ENCODE data around the gene KCNQ1OT1. TPM values are rescaled to one million over a fixed set of nuclear protein-coding genes. Genes with fewer than 3 reads are reported as not detected.

The KCNQ1OT1 gene
- total RNA-seq, 1 experiment from 2014 or later, result 1.2 TPM

DNA sequence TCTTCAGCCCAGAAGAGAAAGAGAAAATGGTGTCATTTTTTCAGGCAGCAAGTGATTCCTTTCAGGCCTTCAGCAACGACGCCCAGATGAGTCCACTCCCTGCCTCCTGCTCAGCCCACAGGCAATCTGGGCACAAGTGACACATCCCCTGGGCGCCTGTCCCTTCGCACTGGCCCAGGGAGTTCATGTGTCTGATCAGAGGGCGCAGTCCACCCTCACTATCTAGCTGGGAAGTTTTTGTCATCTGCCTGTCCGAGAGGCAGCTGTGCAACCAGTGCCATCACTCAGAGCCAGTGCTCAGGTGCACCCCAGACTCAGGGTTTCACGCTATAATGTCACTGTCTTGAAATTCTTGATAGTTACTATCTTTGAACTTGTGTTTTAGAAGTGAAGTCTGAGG is 1.4 kb upstream of the KCNQ1OT1 start:
- H3K4me1 ChIP-seq (ENCODE audit: insufficient read depth, low read length), result peaks cover 3% of the 10 kb centered on the region; the same call in 1 of the 2 replicates
- Mint-ChIP-seq H3K27ac (peak overlapping the region in 1 of 3 experiments; percentile 40; a peak in 2 of 7 replicates), H3K4me3 (peak overlapping the region in 1 of 2 experiments; percentile 65; a peak in 3 of 5 replicates), H3K36me3 (ENCODE audit: insufficient read depth in 1 of 3, low read depth in 3 of 3) (peaks cover 2 to 32% (median 22%) of the 10 kb centered on the region in 3 experiments; a peak in 6 of 7 replicates), H3K27me3 (ENCODE audit: low read depth) (peaks cover 79% of the 10 kb centered on the region), H3K4me1 (peaks cover 61 to 63% of the 10 kb centered on the region in 2 experiments), H3K9me3 (peaks cover 15 to 19% of the 10 kb centered on the region in 2 experiments)
- no CpG with 5 or more reads among the region's 7 CpGs for WGBS (ENCODE audit: extremely low coverage, insufficient read length, low lambda C conversion rate)
- no peak overlapping the region for H3K4ac ChIP-seq (ENCODE audit: low read depth, low read length)
- TF ChIP-seq, protein P1, sequence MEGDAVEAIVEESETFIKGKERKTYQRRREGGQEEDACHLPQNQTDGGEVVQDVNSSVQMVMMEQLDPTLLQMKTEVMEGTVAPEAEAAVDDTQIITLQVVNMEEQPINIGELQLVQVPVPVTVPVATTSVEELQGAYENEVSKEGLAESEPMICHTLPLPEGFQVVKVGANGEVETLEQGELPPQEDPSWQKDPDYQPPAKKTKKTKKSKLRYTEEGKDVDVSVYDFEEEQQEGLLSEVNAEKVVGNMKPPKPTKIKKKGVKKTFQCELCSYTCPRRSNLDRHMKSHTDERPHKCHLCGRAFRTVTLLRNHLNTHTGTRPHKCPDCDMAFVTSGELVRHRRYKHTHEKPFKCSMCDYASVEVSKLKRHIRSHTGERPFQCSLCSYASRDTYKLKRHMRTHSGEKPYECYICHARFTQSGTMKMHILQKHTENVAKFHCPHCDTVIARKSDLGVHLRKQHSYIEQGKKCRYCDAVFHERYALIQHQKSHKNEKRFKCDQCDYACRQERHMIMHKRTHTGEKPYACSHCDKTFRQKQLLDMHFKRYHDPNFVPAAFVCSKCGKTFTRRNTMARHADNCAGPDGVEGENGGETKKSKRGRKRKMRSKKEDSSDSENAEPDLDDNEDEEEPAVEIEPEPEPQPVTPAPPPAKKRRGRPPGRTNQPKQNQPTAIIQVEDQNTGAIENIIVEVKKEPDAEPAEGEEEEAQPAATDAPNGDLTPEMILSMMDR (conservative IDR thresholded peaks at IDR 0.05), result no peak
- H3K79me1 ChIP-seq (ENCODE audit: insufficient read depth, low read depth, low read length, poor library complexity, severe bottlenecking), result no peaks in the 10 kb centered on the region
- no peak overlapping the region for H3K18ac ChIP-seq (ENCODE audit: insufficient read length, low read depth, low read length)
- H3K23me2 ChIP-seq (ENCODE audit: insufficient read length, low read depth, low read length, poor library complexity, severe bottlenecking), result peaks cover 7% of the 10 kb centered on the region
- peak overlapping the region; percentile 5 for H3K4me2 ChIP-seq (ENCODE audit: insufficient read depth, insufficient read length, low read length)
- H3K27me3 ChIP-seq (ENCODE audit: insufficient read depth, low read length), result no peaks in the 10 kb centered on the region; the same call in 1 of the 2 replicates
- H2BK12ac ChIP-seq (ENCODE audit: insufficient read length, low read depth, low read length), result peak overlapping the region; percentile 8
- no peak overlapping the region for H3K23ac ChIP-seq (ENCODE audit: insufficient read length, low read depth, low read length)
- no peak for DNase-seq
- H2BK5ac ChIP-seq (ENCODE audit: insufficient read length, low read length), result no peak overlapping the region
- no peak overlapping the region for H2BK120ac ChIP-seq (ENCODE audit: low read depth, low read length, poor library complexity, severe bottlenecking)
- H3T11ph ChIP-seq (ENCODE audit: low read length), result no peak overlapping the region
- H4K91ac ChIP-seq (ENCODE audit: insufficient read length, low read depth, low read length), result no peak overlapping the region
- H2BK15ac ChIP-seq (ENCODE audit: low read depth, low read length), result no peak overlapping the region
- no peak overlapping the region for H4K8ac ChIP-seq (replicated peaks; ENCODE audit: insufficient read length, low read depth, low read length)
- no peak overlapping the region for H3K56ac ChIP-seq (ENCODE audit: insufficient read length, low read depth, low read length)
- no peaks in the 10 kb centered on the region for H4K20me1 ChIP-seq (ENCODE audit: control insufficient read depth, insufficient read depth, insufficient read length)
- H4K5ac ChIP-seq (ENCODE audit: insufficient read length, low read depth, low read length), result no peak overlapping the region
- H2BK20ac ChIP-seq (ENCODE audit: low read depth, low read length, poor library complexity, severe bottlenecking), result no peak overlapping the region
- H3K14ac ChIP-seq (ENCODE audit: insufficient read depth, low read length), result no peak overlapping the region; the same call in 1 of the 2 replicates
- no peak overlapping the region for H3K27ac ChIP-seq (ENCODE audit: insufficient read length, low read depth, low read length)
- H3K79me2 ChIP-seq (ENCODE audit: insufficient read depth, low read length), result no peaks in the 10 kb centered on the region; the same call in 1 of the 2 replicates
- no peak overlapping the region for H2AFZ ChIP-seq (ENCODE audit: low read length)
- H3K9ac ChIP-seq (ENCODE audit: extremely low read depth, insufficient read length, low read length), result no peak overlapping the region
- H2AK5ac ChIP-seq (ENCODE audit: insufficient read length, low read length), result no peak overlapping the region
- no peaks in the 10 kb centered on the region for H3K9me3 ChIP-seq (ENCODE audit: control insufficient read depth, low read depth, low read length)
